HCT116 (cell line): ENCODE measurements around the gene TEX22.

Source experiments
- CTCF ChIP-seq, 3 experiments: fragments of 200-600 bp in 1 of 3; sonication (generic) in 1 of 3; IDR thresholded peaks in 2 of 3; conservative IDR thresholded peaks in 1 of 3; 2 replicates each; pipeline ENCODE4 v1.5.1; 2012 to 2017; ENCODE audit warnings: low read depth in 2 of 3, low read length in 2 of 3, antibody characterized with exemption in 1 of 3, borderline replicate concordance in 1 of 3, control low read depth in 1 of 3, mild to moderate bottlenecking in 1 of 3, mixed read lengths in 1 of 3, mixed run types in 1 of 3, moderate library complexity in 1 of 3; ENCODE audit not compliant: insufficient read depth in 1 of 3
- EGR1 ChIP-seq: IDR thresholded peaks from 2 replicates; pipeline ENCODE4 v1.6.1; 2012; ENCODE audit warnings: low read depth
- EZH2 ChIP-seq: fragments of 200-600 bp; sonication (generic); IDR thresholded peaks from 2 replicates; pipeline ENCODE4 v1.6.1; 2017; ENCODE audit warnings: antibody characterized with exemption, mixed run types
- JUND ChIP-seq: IDR thresholded peaks from 2 replicates; pipeline ENCODE4 v1.6.1; 2012
- POLR2A ChIP-seq: IDR thresholded peaks from 2 replicates; pipeline ENCODE4 v1.7.0; 2011; ENCODE audit warnings: borderline replicate concordance; ENCODE audit not compliant: insufficient read depth, insufficient read length; ENCODE audit errors: extremely low read depth
- RAD21 ChIP-seq: IDR thresholded peaks from 2 replicates; pipeline ENCODE4 v1.6.1; 2012; ENCODE audit warnings: low read depth, mild to moderate bottlenecking
- REST ChIP-seq: IDR thresholded peaks from 2 replicates; pipeline ENCODE4 v1.6.1; 2012; ENCODE audit warnings: low read depth
- SRF ChIP-seq: IDR thresholded peaks from 2 replicates; pipeline ENCODE4 v1.6.1; 2012; ENCODE audit warnings: low read depth
- TCF7L2 ChIP-seq: IDR thresholded peaks from 2 replicates; pipeline ENCODE4 v1.7.0; 2011; ENCODE audit warnings: borderline replicate concordance, inconsistent platforms; ENCODE audit not compliant: insufficient read depth, insufficient read length; ENCODE audit errors: extremely low read depth
- ZNF274 ChIP-seq: fragments of 200-500 bp; sonication (Bioruptor generic); IDR thresholded peaks from 2 replicates; pipeline ENCODE4 v1.6.1; 2014; ENCODE audit warnings: mild to moderate bottlenecking, low read depth, low read length, inconsistent platforms

- no peak for TF ChIP-seq SRF
- TF ChIP-seq EGR1, result no peak
- no peak for TF ChIP-seq TCF7L2
- no peak for TF ChIP-seq CTCF (IDR thresholded peaks at IDR 0.05 in 2 of 3, conservative IDR thresholded peaks at IDR 0.05 in 1 of 3; ENCODE audit: borderline replicate concordance in 1 of 3, insufficient read depth in 1 of 3, low read depth in 2 of 3, low read length in 2 of 3)
- no peak for TF ChIP-seq EZH2
- no peak for TF ChIP-seq POLR2A
- TF ChIP-seq JUND, result no peak
- TF ChIP-seq ZNF274, result no peak
- no peak for TF ChIP-seq RAD21
- no peak for TF ChIP-seq REST
These were observed 11.5 kb upstream of the TEX22 start for GRCh38 chr14:105386581-105387529.
